HG03039 (cell line): Measurements from ENCODE around the gene RTN4RL1.

Experiments used
- ATAC-seq: cut with Tn5 transposase; IDR thresholded peaks from one replicate; pipeline ENCODE4 v1.9.1; 2021; ENCODE audit warnings: mild to moderate bottlenecking, moderate library complexity; ENCODE audit not compliant: unreplicated experiment

The RTN4RL1 gene

DNA sequence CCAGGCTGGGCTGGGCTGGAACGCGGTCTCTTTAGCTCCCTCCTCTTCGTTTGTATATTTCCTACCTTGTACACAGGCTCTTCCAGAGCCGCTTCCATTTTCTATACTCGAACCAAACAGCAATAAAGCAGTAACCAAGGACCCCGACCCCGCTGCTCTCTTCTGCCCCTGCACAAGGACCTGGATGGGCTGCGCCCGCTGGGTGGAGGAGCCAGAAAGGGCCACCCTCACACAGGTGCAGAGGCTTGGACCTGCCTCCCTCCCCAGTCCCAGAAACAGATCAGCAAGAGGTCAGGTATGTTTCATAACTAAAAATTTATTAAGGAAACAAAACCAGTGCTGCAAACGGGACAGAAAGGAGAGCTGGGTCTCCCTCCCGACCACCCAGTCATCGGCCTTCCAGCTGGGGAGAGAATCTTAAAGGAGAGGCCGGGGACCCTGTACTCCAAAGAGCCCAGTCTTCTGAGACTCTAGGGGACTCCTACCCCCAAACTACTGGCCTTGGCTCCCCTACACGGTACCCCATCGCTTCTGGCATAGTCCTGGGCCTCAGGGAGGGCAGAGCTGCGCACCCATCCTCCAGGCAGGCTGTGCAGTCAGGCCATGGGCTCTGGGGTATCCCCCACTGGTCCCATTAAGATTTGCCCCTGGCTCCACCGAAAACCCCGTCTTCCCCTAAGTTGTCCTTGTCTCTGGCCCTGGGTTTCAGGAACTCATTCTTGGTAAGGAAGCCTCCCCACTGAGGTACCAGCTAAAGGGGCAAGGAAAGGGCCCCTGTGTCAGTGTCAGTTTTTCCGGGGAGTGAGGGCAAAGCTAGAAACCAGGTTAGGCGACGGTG is 34.6 kb upstream of the RTN4RL1 start:
- ATAC-seq: no peak

DNA sequence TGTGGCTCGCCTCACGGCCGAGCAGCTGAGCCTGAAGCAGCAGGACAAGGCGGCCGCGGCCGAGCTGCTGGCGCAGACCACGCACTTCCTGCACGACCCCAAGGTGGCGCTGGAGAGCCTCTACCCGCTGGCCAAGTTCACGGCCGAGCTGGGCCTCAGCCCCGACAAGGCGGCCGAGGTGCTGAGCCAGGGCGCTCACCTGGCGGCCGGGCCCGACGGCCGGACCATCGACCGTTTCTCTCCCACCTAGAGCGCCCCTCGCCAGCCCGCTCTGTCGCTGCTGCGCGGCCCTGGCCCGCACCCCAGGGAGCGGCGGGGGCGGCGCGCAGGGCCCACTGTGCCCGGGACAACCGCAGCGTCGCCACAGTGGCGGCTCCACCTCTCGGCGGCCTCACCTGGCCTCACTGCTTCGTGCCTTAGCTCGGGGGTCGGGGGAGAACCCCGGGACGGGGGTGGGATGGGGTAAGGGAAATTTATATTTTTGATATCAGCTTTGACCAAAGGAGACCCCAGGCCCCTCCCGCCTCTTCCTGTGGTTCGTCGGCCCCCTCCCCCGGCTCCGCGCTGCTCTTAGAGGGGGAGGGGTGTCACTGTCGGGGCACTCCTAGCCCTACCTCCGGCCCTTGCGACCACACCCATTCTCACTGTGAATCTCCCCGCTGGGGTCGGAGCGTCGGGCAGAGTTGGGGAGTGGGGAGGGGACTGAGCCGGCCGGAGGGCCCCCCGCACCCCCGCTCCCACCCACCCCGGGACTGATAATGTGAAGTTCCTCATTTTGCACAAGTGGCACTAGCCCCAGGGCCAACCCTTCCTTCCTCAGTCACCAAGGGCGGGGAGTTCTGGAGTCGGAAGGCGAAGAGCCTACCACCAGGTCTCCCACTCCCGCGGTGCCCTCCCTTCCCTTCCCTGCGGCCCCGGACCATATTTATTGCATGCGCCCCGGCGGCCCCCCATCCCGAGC is 33.7 kb upstream of the RTN4RL1 start:
- no peak for ATAC-seq

DNA sequence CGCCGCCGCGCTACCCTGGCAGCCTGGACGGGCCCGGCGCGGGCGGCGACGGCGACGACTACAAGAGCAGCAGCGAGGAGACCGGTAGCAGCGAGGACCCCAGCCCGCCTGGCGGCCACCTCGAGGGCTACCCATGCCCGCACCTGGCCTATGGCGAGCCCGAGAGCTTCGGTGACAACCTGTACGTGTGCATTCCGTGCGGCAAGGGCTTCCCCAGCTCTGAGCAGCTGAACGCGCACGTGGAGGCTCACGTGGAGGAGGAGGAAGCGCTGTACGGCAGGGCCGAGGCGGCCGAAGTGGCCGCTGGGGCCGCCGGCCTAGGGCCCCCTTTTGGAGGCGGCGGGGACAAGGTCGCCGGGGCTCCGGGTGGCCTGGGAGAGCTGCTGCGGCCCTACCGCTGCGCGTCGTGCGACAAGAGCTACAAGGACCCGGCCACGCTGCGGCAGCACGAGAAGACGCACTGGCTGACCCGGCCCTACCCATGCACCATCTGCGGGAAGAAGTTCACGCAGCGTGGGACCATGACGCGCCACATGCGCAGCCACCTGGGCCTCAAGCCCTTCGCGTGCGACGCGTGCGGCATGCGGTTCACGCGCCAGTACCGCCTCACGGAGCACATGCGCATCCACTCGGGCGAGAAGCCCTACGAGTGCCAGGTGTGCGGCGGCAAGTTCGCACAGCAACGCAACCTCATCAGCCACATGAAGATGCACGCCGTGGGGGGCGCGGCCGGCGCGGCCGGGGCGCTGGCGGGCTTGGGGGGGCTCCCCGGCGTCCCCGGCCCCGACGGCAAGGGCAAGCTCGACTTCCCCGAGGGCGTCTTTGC is 32.8 kb upstream of the RTN4RL1 start:
- ATAC-seq: no peak

DNA sequence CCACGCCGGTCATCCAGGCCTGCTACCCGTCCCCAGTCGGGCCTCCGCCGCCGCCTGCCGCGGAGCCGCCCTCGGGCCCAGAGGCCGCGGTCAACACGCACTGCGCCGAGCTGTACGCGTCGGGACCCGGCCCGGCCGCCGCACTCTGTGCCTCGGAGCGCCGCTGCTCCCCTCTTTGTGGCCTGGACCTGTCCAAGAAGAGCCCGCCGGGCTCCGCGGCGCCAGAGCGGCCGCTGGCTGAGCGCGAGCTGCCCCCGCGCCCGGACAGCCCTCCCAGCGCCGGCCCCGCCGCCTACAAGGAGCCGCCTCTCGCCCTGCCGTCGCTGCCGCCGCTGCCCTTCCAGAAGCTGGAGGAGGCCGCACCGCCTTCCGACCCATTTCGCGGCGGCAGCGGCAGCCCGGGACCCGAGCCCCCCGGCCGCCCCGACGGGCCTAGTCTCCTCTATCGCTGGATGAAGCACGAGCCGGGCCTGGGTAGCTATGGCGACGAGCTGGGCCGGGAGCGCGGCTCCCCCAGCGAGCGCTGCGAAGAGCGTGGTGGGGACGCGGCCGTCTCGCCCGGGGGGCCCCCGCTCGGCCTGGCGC is 32.1 kb upstream of the RTN4RL1 start:
- ATAC-seq: no peak

DNA sequence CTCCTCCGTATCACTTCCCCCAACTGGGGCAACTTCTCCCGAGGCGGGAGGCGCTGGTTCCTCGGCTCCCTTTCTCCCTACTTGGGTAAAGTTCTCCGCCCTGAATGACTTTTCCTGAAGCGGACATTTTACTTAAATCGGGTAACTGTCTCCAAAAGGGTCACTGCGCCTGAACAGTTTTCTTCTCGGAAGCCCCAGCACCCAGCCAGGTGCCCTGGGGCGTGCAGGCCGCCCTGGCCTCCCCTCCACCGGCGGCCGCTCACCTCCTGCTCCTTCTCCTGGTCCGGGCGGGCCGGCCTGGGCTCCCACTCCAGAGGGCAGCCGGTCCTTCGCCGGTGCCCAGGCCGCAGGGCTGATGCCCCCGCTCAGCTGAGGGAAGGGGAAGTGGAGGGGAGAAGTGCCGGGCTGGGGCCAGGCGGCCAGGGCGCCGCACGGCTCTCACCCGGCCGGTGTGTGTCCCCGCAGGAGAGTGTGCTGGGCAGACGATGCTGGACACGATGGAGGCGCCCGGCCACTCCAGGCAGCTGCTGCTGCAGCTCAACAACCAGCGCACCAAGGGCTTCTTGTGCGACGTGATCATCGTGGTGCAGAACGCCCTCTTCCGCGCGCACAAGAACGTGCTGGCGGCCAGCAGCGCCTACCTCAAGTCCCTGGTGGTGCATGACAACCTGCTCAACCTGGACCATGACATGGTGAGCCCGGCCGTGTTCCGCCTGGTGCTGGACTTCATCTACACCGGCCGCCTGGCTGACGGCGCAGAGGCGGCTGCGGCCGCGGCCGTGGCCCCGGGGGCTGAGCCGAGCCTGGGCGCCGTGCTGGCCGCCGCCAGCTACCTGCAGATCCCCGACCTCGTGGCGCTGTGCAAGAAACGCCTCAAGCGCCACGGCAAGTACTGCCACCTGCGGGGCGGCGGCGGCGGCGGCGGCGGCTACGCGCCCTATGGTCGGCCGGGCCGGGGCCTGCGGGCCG is 31.4 kb upstream of the RTN4RL1 start:
- ATAC-seq: no peak

DNA sequence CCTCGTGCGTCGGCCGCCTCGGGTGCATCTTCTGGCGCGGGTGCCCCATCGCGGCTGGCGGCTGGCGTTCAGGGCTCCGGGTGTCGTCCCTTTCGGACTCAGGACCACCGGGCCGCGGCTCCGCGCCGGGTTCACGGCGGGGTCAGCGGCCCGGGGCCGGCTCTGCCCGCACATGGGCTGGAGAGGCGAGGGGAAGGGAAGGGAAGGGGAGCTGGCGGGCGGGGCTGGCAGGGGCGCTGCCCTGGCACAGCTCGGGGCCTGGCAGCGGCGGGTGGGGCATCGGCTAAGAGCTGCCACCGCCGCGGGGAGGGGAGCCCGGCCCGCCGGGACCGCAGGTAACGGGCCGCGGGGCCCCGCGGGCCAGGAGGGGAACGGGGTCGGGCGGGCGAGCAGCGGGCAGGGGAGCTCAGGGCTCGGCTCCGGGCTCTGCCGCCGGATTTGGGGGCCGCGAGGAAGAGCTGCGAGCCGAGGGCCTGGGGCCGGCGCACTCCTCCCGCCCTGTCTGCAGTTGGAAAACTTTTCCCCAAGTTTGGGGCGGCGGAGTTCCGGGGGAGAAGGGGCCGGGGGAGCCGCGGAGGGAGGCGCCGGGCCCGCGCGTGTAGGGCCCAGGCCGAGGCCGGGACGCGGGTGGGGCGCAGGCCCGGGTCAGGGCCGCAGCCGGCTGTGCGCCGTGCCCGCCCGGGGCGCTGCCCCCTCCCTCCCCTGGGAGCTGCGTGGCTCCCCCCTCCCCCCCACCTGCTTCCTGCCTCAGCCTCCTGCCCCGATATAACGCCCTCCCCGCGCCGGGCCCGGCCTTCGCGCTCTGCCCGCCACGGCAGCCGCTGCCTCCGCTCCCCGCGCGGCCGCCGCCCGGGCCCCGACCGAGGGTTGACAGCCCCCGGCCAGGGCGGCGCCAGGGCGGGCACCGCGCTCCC is 30.4 kb upstream of the RTN4RL1 start:
- ATAC-seq: no peak

DNA sequence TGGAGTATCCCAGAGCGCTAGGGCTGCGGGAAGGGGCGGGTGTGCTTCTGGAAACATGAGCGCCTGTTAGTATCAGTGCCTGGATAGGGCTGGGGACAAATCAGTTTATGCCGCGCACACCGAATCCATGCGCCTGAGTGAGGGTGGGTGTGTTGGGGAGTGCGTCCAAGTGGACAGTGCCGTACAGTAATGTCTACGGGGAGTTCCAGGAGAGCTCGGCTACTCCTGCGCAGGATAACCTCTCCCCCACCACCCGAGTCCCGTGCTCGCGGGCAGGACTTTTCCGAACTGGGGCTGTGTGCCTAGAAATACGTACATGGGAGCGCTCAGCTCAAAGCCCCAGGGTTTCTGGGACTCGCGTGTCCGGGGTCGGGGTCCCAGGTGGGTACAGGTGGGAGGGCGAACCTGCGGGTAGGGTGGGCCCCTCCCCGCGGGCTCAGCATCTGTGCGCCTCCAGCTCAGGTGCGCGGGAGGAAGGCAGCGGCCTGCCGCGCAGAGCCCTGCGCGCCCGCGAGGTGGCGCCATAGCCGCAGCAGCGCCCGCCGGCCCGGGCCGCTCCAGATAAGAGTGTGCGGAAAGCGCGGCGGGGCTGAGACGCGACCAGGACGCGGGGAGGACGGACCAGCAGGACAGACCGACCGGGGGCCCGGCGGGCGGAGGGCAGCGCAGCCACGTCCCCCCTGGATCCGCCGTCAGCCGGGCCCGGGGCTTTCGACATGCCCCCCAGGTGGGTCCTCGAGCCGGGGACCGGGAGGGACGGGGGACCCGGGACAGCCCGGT is 29.6 kb upstream of the RTN4RL1 start, which contains the start of gene HIC1:
HIC1 (plus strand) TSS at position 592 of the 780 bp plus-strand sequence. CDS start 1,588 bp downstream, outside the sequence.
- ATAC-seq: peak; percentile 28

DNA sequence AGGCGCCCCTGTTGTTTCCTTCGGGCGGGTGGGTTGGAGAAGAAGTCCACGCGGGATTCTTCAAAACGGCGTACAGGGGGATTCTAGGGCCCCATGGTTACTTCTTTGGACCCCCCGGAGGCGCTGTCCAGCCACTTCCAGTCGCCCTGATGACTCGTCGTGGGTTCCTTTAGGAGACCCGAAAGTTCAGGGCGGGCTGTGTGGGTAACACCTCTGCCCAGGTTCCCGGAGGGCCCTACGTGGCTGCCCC is 29.1 kb upstream of the RTN4RL1 start:
- ATAC-seq: no peak

DNA sequence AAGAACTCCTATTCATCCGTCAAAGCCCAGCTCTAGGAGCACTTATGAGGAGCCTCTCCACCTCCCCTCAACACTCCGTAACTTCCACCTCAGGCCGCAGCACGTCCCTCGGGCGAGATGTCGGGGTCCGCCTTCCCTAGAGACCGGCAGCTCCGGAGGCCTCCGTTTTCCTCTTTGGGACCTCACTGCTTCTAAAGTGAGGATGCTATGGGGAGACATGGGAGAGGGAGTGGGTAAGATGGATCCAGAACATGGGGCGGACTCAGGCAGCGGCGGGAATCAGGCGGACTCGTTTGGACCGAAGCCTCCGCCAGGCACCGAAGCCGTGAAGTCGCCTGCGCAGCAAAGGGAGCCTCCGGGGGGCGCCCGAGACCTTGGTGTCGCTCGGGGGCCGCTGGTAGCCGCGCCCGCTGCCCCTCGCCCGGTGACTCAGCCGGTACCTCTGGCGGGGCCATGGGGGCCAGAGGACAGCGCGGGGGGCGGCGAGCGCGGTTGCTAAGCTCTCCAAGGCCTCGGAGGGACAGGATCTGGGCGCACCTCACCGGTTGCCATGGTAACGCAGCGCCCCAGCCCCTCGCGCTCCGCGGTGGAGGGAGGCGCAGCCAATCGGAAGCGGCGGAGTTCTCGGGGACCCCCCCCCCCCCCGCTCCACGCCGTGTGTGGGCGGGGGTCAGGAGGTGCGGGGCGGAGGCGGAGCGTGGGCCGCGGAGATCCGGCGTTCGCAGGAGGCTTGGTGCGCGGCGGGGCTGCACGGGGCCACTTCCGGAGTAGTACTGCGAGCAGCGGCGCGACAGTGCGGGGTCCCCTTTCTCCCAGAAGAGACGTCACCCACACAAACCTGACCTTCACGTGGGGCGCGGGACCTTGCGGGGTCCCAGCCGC is 28.5 kb upstream of the RTN4RL1 start:
- no peak for ATAC-seq

DNA sequence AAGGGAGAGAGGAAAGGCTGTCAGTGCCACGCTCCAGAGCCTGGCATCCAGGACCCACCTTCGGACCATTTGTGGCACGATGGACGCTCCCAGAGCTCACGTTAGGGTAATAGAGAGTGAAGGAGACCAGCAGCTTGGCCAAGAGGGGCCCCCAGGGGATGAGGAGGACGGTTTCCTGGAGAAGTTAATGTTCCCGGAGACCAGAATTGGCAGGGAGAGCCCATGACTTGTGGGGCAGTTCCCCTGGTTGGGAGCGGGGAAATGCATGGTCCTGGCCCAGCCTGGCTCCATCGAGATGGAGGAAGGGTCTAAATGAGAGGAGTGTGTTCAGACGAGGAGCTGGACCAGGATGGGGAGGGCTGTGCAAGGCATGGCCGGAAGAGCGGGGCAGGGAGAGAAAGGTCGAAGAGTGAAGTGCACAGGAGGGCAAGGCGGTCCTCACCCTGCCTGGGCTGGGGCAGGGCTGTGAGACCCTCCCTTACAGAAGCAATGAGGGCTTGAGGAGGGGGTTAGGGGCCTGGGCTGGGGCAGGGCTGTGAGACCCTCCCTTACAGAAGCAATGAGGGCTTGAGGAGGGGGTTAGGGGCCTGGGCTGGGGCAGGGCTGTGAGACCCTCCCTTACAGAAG is 26.9 kb upstream of the RTN4RL1 start:
- ATAC-seq: no peak

DNA sequence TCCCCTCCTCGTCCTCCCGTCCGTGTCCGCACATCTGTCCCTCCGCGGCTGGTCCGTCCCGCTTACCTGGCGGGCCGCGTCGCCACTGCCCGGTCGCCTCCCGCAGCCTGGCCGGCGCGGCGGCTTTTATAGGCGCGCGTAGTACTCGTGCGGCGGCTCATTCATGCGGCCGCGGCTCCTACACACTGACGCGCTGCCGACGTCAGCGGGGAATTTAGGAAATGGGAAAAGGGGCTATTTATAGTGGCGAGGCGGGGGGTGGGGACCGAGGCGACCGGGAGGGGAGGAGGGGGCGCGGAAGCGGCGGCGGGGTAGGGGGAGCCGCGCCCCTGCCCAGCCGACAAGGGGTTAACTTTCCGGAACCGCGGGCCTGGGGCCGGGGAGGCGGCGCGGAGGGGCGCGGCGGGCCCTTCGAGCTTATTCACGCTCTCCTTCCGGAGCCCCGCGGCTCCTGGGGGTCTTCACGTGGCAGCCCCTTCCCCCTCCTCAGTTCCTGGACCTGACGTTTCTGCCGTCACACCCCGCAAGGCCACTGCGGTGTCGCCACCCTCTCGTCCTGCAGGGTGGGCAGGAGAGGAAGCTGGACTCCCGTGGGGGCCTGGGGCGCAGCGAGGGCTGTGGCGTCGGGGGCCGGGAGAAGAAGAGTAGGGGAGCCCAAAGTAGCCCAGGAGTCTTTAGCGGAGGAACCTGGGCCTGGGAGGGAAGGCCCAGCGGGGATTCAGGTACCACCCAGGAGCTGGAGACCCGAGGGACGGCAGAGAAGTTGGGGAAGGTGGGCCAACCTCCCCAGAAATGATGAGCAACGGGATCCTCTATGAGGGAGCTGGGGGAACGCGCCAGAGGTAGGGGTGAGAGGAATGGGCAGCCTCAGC is 26.2 kb upstream of the RTN4RL1 start:
- no peak for ATAC-seq

DNA sequence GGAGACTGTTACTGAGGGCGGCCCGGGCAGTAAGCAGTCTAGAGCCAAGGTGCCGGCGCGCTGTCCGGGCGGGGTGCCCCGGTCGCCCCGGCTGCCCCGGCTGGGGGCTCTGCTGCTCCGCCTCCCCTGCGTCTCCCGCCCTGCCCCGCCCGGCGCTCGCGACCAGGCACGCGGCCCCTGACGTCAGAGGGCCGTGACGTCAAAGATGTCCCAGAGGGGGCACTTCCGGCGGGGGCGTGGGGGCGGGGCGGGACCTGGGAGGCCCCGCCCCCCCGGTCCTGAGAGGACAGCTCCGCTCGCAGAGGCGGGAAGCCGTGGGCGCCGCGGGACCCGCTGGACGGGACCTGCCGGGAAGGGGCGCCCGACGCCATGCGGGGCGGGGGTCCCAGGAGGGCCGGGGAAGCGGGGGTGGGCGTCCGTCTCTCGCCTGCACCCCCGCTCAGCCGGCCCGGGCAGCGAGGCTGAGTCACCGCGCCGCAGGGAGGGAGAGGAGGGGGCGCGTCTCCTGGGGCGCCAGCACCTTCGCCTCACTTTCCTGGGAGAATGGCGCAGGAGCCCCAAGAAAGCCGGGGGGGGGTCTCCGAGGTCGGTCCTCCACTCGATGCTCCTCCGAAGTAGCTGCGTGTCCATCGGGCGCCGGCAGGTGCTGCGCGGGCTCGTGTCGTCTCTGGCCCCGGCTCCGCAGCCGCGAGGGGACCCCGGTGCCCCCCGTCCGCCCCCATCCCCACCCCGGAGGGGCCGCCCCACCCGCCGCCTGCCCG is 25.3 kb upstream of the RTN4RL1 start:
- ATAC-seq: peak; percentile 4

DNA sequence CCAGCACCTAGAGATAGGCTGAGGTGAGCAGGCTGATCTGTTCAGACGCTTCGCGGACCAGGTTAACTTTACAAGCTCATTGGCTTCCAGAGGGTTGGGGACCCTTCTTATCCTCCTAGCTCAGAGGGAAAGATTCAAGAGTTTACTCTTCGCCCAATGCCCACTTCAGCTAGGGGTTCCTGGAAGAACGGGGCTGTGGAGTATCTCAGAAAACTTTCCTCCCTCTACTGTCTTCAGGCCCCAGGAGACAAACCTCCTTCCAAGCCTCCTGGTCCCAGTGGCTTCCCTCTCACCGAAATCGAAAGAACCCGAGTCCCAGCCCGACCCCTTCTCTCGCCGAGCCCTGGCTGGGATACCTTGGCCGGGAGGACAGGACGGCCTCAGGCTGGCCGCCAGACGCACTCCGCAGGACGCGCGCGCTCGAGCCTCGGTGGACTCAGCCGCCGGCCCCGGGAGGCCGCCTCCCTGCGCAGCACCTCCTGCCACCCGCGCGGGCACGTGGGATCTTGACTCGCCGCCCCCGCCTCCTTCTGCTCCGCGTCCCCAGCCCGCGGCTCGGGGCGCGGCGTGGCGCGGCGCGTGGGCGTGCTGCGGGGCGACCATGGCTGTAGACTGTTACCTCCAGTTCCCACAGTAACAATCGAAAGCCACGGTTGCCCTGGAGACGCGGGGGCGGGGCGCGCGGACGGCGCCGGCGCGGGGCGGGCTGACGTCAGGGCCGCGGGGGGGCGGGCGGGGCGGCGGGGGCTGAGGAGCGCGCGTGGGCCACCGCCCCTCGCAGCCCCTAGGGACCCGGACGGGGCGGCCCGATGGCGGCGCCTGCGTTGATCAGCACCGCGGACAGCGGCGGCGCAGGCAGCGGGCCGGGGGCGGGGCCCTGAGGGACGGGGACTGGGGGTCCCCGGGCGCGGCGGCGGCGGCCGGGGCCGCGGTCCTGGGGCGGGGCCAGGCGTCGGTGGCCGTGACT is 24.5 kb upstream of the RTN4RL1 start:
- ATAC-seq: peak; percentile 41

DNA sequence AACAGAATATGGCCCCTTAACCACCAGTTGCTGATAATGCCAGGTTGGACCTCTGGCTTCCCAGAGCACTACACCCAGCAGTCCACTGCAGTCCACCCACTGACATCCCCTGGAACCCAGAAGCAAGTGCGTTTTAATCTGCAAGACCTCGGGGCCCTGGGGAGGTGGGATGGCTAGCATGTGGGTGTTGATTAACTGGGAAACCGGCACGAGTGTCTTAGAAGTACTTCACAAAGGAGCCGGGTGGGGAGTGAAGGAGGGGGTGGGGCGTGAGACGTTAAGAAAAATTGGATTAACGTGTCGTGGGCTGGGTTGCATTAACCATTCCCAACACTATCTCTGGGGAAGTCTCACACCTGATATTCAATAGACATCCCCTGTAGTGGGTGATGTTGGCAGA is 23.7 kb upstream of the RTN4RL1 start:
- no peak for ATAC-seq
